G401.6 (cell line): ENCODE measurements around the gene KCNMA1.

Source experiments
- FAIRE-seq: peaks from 2 replicates; lab custom pipeline; 2012; peaks lifted over from hg19 to GRCh38; lab: Jason Lieb, UNC

The KCNMA1 gene

GRCh38 chr10:77072361-77072835, 565.2 kb downstream of the KCNMA1 start:
- FAIRE-seq, result no peak

- no peak for FAIRE-seq
Measured at GRCh38 chr10:77071956-77072355, 565.7 kb downstream of the KCNMA1 start.

GRCh38 chr10:77071001-77071511, 566.6 kb downstream of the KCNMA1 start:
- FAIRE-seq, result no peak

GRCh38 chr10:77070346-77070745, 567.3 kb downstream of the KCNMA1 start:
- no peak for FAIRE-seq

DNA sequence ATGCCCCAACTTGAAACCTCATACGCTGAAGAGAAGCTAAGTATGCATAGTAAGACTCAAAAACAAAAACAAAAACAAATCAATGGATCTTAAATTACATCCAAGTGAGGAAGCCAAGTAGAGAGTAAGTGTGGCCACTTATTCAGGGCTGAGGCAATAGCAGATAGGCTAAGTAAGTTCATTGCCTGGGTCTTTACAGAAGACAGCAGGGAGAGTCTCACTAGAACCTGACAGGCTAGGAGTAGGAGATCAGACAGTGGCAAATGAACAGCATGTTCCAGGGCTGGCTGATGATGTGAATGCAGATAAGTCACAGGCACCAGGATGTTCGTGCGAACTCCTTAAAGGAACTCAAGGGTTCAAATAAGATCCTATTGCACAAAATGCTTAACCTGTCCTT, 568.6 kb downstream of the KCNMA1 start:
- FAIRE-seq, result no peak

- FAIRE-seq, result no peak
Measured at GRCh38 chr10:77068272-77068671, 569.3 kb downstream of the KCNMA1 start.

GRCh38 chr10:77062381-77062780, 575.2 kb downstream of the KCNMA1 start:
- no peak for FAIRE-seq

DNA sequence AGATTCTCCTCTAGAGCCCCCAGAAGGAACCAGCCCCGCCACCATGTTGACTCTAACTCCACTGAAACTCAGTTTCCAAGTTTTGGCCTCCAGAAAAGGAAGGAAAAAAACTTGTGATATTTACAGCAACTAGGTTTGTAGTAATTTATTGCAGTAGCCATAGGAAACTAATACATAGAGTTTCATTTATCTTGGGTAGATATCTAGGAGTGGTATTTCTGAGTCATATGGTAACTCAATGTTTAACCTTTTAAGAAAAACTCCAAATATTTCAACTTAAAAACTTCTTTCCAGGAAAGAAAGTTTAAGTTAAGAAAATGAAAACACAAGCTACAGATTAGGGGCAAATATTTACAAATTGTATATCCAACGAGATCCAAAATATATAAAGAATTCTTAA, 576.7 kb downstream of the KCNMA1 start:
- FAIRE-seq, result no peak

DNA sequence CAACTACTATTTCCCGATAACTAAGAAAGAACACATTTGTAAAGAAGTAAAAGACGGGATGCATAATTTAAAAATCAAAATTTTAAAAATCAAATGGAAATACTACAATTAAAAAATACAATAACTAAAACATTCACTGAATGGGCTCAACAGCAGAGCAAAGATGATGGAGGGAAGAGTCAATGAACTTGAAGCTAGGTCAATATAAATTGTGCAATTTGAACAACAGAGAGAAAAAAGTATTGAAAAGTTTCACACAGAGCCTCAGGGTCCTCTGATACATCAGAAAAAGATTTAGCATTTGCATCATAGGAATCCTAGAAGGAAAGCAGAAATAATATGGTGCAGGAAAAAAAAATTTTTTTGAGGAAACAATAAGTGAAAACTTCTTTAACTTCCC, 581.0 kb downstream of the KCNMA1 start:
- no peak for FAIRE-seq

GRCh38 chr10:77052593-77052992, 585.0 kb downstream of the KCNMA1 start:
- FAIRE-seq, result no peak

- no peak for FAIRE-seq
Measured at GRCh38 chr10:77051837-77052236, 585.8 kb downstream of the KCNMA1 start.

GRCh38 chr10:77049896-77050295, 587.7 kb downstream of the KCNMA1 start:
- FAIRE-seq, result no peak

- FAIRE-seq, result no peak
Measured at GRCh38 chr10:77049146-77049545, 588.5 kb downstream of the KCNMA1 start.

DNA sequence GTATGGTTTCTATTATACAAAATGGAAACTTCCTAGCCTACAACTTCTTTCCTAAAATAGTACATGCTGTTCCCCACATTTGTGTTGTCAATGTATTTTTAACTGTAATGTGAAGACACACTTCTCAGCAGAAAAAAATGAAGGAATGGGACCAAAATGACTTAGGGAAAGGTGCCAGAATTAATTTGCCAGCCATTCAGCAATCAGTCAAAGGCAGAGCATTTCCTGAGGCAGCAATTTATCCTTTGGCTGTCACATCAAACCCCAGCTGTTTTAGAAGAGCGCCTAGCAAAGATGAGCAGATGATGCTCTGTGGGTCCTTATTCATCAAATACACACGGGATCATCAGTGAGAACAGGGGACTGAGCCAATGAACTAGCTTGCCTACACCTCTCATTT, 592.5 kb downstream of the KCNMA1 start:
- FAIRE-seq, result no peak

- FAIRE-seq, result no peak
Measured at GRCh38 chr10:77043420-77043763, 594.2 kb downstream of the KCNMA1 start.

DNA sequence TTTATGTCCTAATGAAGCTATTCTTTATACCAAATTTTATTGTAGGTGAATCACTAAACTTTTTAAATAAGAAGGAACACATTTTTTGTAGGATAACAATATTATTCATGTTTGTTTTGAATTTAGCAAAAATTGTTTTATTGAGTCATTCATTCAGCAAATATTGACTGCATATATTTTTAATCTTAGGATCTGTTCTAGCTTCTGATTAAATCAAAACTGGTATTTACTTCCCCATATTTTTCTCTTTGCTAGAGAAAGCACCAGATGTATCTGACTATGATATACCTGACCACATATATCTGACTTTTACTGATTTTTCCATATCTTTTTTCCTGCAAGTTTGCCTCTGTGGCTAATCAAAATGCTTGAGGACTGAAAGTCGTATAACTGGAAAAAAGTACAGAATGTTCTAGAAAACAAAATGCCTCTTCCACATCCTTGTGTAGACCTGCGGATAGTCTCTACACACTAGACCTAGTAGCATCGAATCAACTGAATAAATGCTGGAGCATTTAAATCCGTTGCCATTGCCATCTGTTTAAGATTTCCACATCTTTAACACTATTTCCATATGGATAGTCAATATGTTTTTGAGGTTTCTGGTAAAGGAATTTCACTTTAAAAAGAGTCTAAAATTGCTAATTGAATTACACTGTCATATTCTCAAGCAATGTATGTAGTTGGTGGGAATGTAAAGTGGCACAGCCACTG, 594.7 kb downstream of the KCNMA1 start:
- no peak for FAIRE-seq

DNA sequence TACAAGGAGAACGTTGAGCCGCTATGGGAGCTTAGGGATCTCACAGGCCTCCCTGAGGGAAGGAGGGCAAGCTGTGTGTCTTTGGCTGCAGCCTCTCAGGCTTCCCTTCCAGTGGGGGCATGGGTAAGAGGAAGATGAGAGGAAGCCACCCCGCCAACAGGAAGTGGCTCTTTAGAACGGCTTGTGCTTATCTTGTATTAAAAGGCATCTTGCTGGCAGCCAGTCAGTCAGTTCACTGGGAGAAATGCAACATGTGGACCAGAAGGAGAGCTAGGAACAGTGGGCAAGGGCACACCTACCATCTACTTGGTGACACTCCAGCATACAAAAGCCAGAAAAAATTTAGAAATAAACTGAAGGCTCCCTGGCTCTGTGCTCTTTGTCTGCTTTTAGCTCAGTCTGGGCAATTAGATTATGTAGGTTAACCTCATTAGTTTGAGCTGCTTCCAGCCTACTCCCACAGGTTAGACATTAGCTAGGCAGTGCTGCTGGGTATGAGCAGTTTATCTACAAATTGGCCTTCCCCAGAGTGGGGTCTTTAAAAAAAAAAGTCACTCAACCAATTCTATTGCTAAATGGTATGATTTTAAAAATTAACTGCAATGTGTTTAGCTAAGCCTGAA, 595.9 kb downstream of the KCNMA1 start:
- no peak for FAIRE-seq

DNA sequence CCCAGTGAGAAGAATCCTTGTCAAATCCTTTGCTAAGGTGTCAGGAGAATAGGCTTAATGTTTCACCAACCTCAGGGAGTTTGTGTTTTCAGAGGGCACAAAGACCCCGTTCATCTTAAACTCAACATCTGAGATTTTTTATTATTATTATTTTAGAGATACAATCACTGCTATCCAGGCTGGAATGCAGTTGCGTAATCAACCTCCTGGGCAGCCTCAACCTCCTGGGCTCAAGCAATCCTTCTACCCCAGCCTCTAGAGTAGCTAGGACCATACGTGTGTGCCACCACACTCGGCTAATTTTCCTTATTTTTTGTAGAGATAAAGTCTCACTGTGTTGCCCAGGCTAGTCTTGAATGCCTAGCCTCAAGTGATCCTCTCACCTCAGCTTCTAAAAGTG, 599.2 kb downstream of the KCNMA1 start:
- FAIRE-seq, result no peak

- FAIRE-seq, result no peak
Measured at GRCh38 chr10:77037735-77038403, 599.7 kb downstream of the KCNMA1 start.

GRCh38 chr10:77036993-77037734, 600.4 kb downstream of the KCNMA1 start:
- no peak for FAIRE-seq

DNA sequence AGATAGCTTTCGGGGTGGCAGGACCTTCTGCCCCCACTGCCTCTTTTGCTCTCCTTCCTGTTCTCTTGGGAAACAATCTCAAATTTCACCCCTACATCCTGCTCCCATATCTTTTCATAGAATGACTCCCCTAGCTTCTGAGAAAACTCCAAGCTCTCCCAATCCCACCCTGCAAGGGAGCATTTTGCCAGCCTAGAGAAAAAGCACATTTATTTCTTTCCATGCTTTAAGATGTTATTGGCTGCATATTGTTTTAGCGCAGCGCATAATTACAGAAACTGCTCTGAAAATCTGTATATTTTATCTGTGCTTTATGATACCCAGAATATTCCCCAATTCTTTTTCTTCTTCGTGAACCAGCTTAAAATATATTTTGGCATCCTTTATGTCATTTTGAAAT, 601.3 kb downstream of the KCNMA1 start:
- no peak for FAIRE-seq

GRCh38 chr10:77034795-77035194, 602.8 kb downstream of the KCNMA1 start:
- FAIRE-seq, result no peak

GRCh38 chr10:77034240-77034639, 603.4 kb downstream of the KCNMA1 start:
- no peak for FAIRE-seq
